A172 (cell line): ENCODE data around the gene CBARP. TPM values are rescaled to one million over a fixed set of nuclear protein-coding genes. Genes with fewer than 3 reads are reported as not detected.
A peak's percentile ranks its signal among the peaks of the same experiment; 100 is the strongest.
"Not testable (repeated sequence)": the region's sequence is repeated elsewhere in the genome, so short reads cannot be mapped to it uniquely, and the experiment has no call there.

Experiments
- DNase-seq: peaks from one replicate; pipeline ENCODE4 v3.0.0-alpha.2; 2015; ENCODE audit warnings: low spot score
- total RNA-seq: library from RNA; depleted of rRNA; stranded (reverse); fragments of >200 nt; shearing (Covaris generic); gene quantifications from 2 replicates; pipeline ENCODE4 v1.2.3, GENCODE V29; 2014; rRNA removed

Gene CBARP
- total RNA-seq, 1 experiment from 2014 or later, result 0.95 TPM

- peak; percentile 89 for DNase-seq
Measured at GRCh38 chr19:1213391-1214286, 24.2 kb downstream of the CBARP start.

DNA sequence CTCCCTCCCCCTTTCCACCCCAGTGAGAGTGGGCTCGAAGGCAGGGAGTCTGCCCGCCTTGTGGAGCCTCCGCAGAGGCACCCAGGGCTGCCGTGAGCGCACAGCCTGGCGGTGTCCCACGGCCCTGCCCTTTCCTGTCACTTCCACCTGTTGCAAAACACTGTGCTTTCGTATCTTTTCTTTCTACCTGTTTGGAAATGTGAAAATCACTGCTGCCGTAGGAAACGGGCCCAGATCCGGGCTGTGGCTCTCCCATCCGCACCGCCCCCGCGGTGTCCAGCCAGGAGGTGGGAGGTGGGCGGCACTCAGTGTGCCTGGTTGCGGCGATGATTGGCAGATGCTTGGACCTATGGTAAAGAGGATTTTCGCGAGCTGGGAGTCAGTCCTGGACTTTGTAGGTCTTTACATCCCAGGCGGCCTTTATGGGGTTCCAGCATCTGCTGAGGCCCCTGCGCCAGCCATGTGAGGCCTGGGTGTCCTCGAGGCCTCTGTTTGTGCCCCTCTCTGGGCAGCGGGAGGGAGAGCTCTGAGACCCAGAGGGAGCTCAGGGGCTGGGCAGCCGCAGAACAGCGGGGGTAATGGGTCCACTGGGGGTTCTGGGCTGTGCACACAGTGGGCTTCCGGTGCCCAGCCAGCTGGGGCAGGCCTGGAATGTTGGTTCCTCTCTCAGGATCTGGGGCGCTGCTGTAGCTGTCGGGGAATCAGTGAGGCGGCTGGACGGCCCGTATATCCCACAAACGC lies 26.1 kb downstream of the CBARP start:
- DNase-seq, result no peak

- no peak for DNase-seq
Measured at GRCh38 chr19:1210227-1210538, 27.6 kb downstream of the CBARP start.

GRCh38 chr19:1208830-1209229 lies 29.0 kb downstream of the CBARP start:
- not testable (repeated sequence) for DNase-seq

GRCh38 chr19:1206864-1207450 lies 30.8 kb downstream of the CBARP start:
- no peak for DNase-seq

- no peak for DNase-seq
Measured at GRCh38 chr19:1206150-1206863, 31.5 kb downstream of the CBARP start.

DNA sequence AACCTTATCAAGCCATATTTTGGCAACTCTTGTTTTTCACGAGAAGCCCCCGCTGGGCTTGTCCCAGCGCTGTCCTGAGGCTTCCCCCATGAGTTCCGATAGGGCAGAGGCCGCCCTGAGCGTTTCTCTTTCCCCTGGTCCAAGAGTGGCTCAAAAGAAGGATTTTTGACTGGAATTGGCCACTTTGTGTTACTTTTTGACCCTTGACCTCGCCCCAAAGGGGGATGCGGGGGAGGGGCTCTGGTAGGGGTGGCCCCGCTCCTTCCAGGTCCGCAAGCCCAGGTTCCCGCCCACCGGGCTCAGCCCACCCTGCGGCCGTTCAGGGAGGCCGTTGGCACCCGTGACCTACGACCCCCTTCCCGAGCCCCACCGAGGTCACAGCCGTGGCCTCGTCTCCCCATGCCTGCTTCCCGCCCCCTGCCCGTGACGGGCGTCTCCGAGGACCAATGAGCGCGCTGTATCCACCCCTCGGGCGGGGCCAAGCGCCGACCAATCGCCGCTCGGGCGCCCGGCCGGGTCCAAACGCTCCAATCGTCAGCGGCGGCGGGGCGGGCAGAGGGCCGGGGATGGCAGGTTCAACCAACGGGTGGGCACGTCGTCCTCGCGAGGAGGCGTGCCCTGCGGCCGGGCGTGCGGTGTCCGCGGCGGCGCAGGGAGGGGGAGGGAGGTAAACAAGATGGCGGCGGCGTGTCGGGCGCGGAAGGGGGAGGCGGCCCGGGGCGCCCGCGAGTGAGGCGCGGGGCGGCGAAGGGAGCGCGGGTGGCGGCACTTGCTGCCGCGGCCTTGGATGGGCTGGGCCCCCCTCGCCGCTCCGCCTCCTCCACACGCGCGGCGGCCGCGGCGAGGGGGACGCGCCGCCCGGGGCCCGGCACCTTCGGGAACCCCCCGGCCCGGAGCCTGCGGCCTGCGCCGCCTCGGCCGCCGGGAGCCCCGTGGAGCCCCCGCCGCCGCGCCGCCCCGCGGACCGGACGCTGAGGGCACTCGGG lies 32.4 kb downstream of the CBARP start, which contains the start of gene STK11:
Gene STK11 (plus strand): TSS at position 665 of the 986 bp plus-strand sequence. CDS start 1,136 bp downstream, outside the sequence.
- DNase-seq, result peak; percentile 92

DNA sequence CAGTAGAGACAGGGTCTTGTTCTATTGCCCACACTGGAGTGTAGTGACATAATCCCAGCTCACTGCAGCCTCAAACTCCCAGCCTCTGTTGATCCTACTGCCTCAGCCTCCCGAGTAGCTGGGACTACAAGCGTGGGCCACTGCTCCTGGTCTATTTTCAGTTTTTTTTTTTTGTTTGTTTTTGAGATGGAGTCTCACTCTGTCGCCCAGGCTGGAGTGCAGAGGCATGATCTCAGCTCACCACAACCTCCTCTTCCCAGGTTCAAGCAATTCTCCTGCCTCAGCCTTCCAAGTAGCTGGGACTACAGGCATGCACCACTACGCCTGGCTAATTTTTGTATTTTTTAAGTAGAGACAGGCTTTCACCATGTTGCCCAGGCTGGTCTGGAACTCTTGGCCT lies 37.2 kb downstream of the CBARP start:
- not testable (repeated sequence) for DNase-seq

- DNase-seq, result no peak
Measured at GRCh38 chr19:1199531-1199930, 38.3 kb downstream of the CBARP start.

DNA sequence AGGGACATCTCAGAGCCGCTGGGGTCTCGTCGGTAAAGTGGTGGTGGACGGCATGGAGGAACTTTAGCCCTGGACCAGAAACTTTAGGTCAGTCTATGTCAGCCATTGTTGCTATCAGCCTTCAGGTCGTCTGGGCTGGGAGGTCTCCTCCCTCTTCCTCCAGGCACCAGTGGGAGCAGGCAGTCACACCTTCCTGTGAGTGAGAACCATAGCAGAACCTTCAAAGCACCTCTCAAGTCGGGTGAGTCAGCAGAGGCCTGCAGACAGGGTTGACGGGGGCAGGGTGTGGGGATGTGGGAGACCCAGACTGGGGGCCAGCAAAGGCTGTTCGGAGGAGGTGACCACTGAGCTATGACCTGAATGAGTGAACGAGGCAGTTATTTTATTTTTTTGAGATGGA lies 48.4 kb downstream of the CBARP start:
- DNase-seq, result peak; percentile 83

DNA sequence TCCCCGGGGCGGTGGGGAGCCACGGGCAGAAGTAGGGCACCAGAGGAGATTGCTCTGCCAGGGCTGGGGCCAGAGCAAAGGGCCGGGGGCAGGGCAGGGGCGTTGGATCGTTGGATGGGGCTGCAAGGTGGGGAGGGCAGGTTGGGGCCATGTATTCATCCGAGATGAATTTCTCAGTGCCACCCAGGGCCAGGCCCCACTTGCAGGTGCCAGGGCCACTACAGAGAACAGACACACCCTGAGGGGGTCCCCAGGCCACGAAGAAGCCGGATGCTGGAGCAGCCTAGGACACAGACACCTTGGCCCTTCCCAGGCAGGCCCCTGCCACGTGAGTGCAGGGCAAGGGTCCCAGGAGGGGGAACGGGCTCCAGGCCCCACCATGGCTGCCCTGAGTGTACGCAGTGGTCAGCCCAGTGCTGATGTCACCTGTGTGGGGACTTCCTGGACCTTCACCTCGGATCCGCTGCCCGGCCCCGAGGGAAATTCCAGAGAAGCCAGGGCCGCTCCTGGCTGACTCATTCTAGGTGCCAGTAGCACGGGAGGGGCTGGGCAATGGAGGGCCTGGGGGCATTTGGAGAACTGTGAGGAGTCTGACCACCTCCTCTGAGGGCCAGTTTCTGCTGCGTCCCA lies 54.1 kb downstream of the CBARP start:
- peak; percentile 92 for DNase-seq

GRCh38 chr19:1182727-1183126 lies 55.1 kb downstream of the CBARP start:
- DNase-seq, result no peak

- no peak for DNase-seq
Measured at GRCh38 chr19:1182068-1182467, 55.7 kb downstream of the CBARP start.

DNA sequence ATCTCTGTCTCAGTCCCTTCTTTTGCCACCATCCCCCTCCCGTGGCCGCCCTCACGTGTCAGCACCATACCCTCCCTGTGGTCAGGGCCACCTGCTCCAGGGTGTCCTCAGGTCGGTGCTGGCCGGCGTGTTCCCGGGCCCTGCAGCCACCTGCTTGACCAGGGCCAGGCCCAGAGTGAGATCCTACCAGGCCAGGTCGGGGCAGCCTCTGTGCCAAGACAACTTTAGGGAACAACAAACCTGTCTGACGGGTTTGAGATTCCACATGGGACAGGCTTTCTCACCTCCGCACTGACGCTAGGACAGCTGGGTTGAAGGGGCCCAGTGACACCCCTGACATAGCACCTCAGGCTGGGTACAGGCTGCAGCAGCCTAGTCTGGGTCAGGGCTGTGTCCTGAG lies 56.2 kb downstream of the CBARP start:
- no peak for DNase-seq

Other genes starting within 250 kb of the CBARP start
- 0.38 TPM in 1 of 2 replicates, not detected in the other for gene GRIN3B, start 237.6 kb downstream of the CBARP start, total RNA-seq
- gene TMEM259, start 216.9 kb downstream of the CBARP start, total RNA-seq, result 104 and 131 TPM in 2 replicates
- not detected in 2 replicates for gene RNU6-2, start 216.5 kb downstream of the CBARP start, total RNA-seq
- gene CNN2, start 211.4 kb downstream of the CBARP start, total RNA-seq, result 219 and 243 TPM in 2 replicates
- 5.1 and 8.6 TPM in 2 replicates for gene ABCA7, start 197.9 kb downstream of the CBARP start, total RNA-seq
- gene ARHGAP45, start 170.8 kb downstream of the CBARP start, total RNA-seq, result 3.1 and 4.9 TPM in 2 replicates
- gene POLR2E, start 142.6 kb downstream of the CBARP start, total RNA-seq, result 265 and 318 TPM in 2 replicates
- 323 and 353 TPM in 2 replicates for gene GPX4, start 134.0 kb downstream of the CBARP start, total RNA-seq
- gene SBNO2, start 63.7 kb downstream of the CBARP start, total RNA-seq, result 37.0 and 51.1 TPM in 2 replicates
- gene STK11, start 32.2 kb downstream of the CBARP start, total RNA-seq, result 87.8 and 98.9 TPM in 2 replicates
- 42.2 and 78.9 TPM in 2 replicates for gene ATP5F1D, start 3.7 kb upstream of the CBARP start, total RNA-seq
- gene MIDN, start 10.6 kb upstream of the CBARP start, total RNA-seq, result 7.0 and 19.2 TPM in 2 replicates
- gene CIRBP, start 31.3 kb upstream of the CBARP start, total RNA-seq, result 124 and 266 TPM in 2 replicates
- gene FAM174C, start 37.5 kb upstream of the CBARP start, total RNA-seq, result 90.5 and 93.6 TPM in 2 replicates
- gene EFNA2, start 47.9 kb upstream of the CBARP start, total RNA-seq, result 9.1 and 9.9 TPM in 2 replicates
- gene NDUFS7, start 145.9 kb upstream of the CBARP start, total RNA-seq, result 169 and 186 TPM in 2 replicates
- gene GAMT, start 163.5 kb upstream of the CBARP start, total RNA-seq, result 101 and 117 TPM in 2 replicates
- 84.8 and 110 TPM in 2 replicates for gene DAZAP1, start 169.6 kb upstream of the CBARP start, total RNA-seq
- gene RPS15, start 200.4 kb upstream of the CBARP start, total RNA-seq, result 2,554 and 2,923 TPM in 2 replicates
- 0.79 and 5.5 TPM in 2 replicates for gene APC2, start 212.1 kb upstream of the CBARP start, total RNA-seq
- gene C19orf25, start 241.2 kb upstream of the CBARP start, total RNA-seq, result 44.0 and 60.4 TPM in 2 replicates